ENCODE measurements around the gene SLC9A1. TPM values are rescaled to one million over a fixed set of nuclear protein-coding genes. Genes with fewer than 3 reads are reported as not detected.
"Not testable (repeated sequence)": the region's sequence is repeated elsewhere in the genome, so short reads cannot be mapped to it uniquely, and the experiment has no call there.

Gene SLC9A1
- total RNA-seq, 6 donors from 2014 or later: 18.1 to 51.4 (median 31.5) TPM

DNA sequence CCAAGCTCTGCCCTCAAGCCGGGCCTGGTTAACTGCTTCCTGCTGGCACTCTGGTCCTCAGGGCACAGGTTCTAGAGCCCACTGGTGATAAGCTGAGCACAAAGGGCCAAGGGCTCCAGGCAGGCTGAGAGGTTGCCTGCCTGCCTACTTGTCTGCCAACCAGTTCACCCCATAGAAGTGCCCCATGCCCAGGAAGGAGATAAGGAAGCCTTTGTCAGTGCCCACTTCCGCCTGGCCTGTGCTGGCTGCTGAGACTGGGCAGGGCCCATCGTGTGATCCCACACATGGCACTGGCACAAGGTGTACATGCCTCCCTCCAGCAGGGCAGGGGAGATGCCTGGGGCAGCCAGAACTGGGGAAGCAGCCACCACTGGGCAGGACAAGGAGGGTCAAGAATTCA, 24.1 kb downstream of the SLC9A1 start:
- Histone ChIP-seq H3K27ac (peak overlapping the region in 2 of 4 donors; percentile 28 to 44), H3K4me3 (no peak overlapping the region), H3K36me3 (peaks cover 0 to 6% (median 0%) of the 10 kb centered on the region in 4 donors), H3K4me1 (peaks cover 0 to 10% (median 6%) of the 10 kb centered on the region in 4 donors), H3K9me3 (no peaks in the 10 kb centered on the region), H3K27me3 (no peaks in the 10 kb centered on the region)
- peak in 1 of 2 donors; percentile 64 for DNase-seq
- TF ChIP-seq POLR2AphosphoS5 (IDR thresholded peaks at IDR 0.05) (no peak), CTCF (IDR thresholded peaks at IDR 0.05) (peak in 1 of 6 experiments; percentile 12)
- peak; percentile 9 to 69 for ATAC-seq (ENCODE audit: low FRiP score in 2 of 2)
- WGBS, 2 donors: 25% methylated on average over 3 of the region's 3 CpGs; no CpG with 5 or more reads in 1 of the 2 donors

DNA sequence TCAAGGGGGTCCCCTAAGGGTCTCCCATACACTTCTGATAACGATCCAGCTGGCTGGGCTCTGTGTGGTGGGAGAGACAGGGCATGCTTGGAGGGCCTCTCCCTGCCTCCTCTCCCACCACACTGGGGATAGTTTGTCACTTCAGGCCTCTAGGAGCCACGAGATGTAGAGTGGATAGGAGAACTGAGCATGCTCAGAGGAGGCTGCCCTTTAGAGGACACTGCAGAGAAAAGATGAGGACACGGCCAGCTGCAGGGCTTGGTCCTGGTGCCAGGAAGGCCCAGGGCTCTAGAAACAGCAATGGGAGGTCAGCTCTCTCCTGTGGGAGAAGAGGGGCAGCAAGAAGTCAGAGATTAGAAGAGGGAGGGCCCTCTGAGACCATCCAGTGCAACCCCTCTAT, 25.7 kb downstream of the SLC9A1 start:
- WGBS, 2 donors: 80 to 82% methylated on average over 2 to 3 of the region's 3 CpGs
- Histone ChIP-seq H3K27me3 (no peaks in the 10 kb centered on the region), H3K4me1 (peaks cover 0 to 19% (median 12%) of the 10 kb centered on the region in 4 donors), H3K9me3 (no peaks in the 10 kb centered on the region), H3K27ac (no peak overlapping the region), H3K4me3 (no peak overlapping the region), H3K36me3 (peaks cover 0 to 6% (median 0%) of the 10 kb centered on the region in 4 donors)
- no peak for TF ChIP-seq EP300 (IDR thresholded peaks at IDR 0.05)
- TF ChIP-seq POLR2AphosphoS5 (IDR thresholded peaks at IDR 0.05): no peak
- TF ChIP-seq CTCF (IDR thresholded peaks at IDR 0.05): no peak
- no peak for TF ChIP-seq POLR2A (IDR thresholded peaks at IDR 0.05)
- DNase-seq (no peak), ATAC-seq (ENCODE audit: low FRiP score in 2 of 2) (no peak)

GRCh38 chr1:27127419-27127818, 27.5 kb downstream of the SLC9A1 start:
- no peak overlapping the region for H3K4me3 ChIP-seq
- peaks cover 9 to 35% (median 21%) of the 10 kb centered on the region in 4 donors for H3K4me1 ChIP-seq
- TF ChIP-seq POLR2AphosphoS5 (IDR thresholded peaks at IDR 0.05): no peak
- TF ChIP-seq EP300 (IDR thresholded peaks at IDR 0.05): no peak
- TF ChIP-seq CTCF (IDR thresholded peaks at IDR 0.05): no peak
- no peak for TF ChIP-seq POLR2A (IDR thresholded peaks at IDR 0.05)
- DNase-seq: no peak
- H3K27me3 ChIP-seq: no peaks in the 10 kb centered on the region
- H3K9me3 ChIP-seq: no peaks in the 10 kb centered on the region
- peaks cover 0 to 6% (median 0%) of the 10 kb centered on the region in 4 donors for H3K36me3 ChIP-seq
- WGBS, 2 donors: 94 to 100% methylated on average over 3 of the region's 3 CpGs
- no peak for ATAC-seq (ENCODE audit: low FRiP score in 2 of 2)
- no peak overlapping the region for H3K27ac ChIP-seq

- TF ChIP-seq POLR2A (IDR thresholded peaks at IDR 0.05) (no peak), CTCF (IDR thresholded peaks at IDR 0.05) (no peak), POLR2AphosphoS5 (IDR thresholded peaks at IDR 0.05) (no peak), EP300 (IDR thresholded peaks at IDR 0.05) (no peak)
- ATAC-seq (ENCODE audit: low FRiP score in 2 of 2) (no peak), DNase-seq (no peak)
- peaks cover 0 to 6% (median 0%) of the 10 kb centered on the region in 4 donors for H3K36me3 ChIP-seq
- H3K4me3 ChIP-seq: no peak overlapping the region
- H3K4me1 ChIP-seq: peaks cover 12 to 45% (median 28%) of the 10 kb centered on the region in 4 donors
- no peaks in the 10 kb centered on the region for H3K27me3 ChIP-seq
- H3K9me3 ChIP-seq: no peaks in the 10 kb centered on the region
- H3K27ac ChIP-seq: no peak overlapping the region
- 79 to 92% methylated on average over 4 to 5 of the region's 5 CpGs for WGBS, 2 donors
Measured at GRCh38 chr1:27126391-27126790, 28.5 kb downstream of the SLC9A1 start.

GRCh38 chr1:27125125-27125524, 29.8 kb downstream of the SLC9A1 start:
- H3K36me3 ChIP-seq; H3K4me3 ChIP-seq; H3K9me3 ChIP-seq; ATAC-seq (ENCODE audit: low FRiP score in 2 of 2); H3K27me3 ChIP-seq: not testable (repeated sequence)
- WGBS, 2 donors: 73 to 75% methylated on average over 5 of the region's 5 CpGs
- TF ChIP-seq EP300 (IDR thresholded peaks at IDR 0.05): peak in 1 of 4 donors; percentile 33
- peak in 1 of 2 donors; percentile 79 for DNase-seq
- Histone ChIP-seq H3K27ac (peak overlapping the region in 2 of 4 donors; percentile 32 to 67), H3K4me1 (peaks cover 12 to 50% (median 27%) of the 10 kb centered on the region in 4 donors)

Data from upper lobe of left lung (tissue), 6 donors.